Epithelial cell of prostate (primary cell): ENCODE measurements around the gene CNIH3.
"Not testable (repeated sequence)": the region's sequence is repeated elsewhere in the genome, so short reads cannot be mapped to it uniquely, and the experiment has no call there.

Experiments used
- DNase-seq: peaks from one replicate; pipeline ENCODE4 v3.0.0-alpha.2; 2011; ENCODE audit warnings: low read depth, low spot score
- H3K27ac ChIP-seq: fragments of 450-650 bp; 2 replicates; pipeline ENCODE4 v1.5.1; 2017; ENCODE audit warnings: mild to moderate bottlenecking

The CNIH3 gene

GRCh38 chr1:224710196-224710595 lies 94.1 kb downstream of the CNIH3 start:
- no peak for DNase-seq
- H3K27ac ChIP-seq: no peak overlapping the region

DNA sequence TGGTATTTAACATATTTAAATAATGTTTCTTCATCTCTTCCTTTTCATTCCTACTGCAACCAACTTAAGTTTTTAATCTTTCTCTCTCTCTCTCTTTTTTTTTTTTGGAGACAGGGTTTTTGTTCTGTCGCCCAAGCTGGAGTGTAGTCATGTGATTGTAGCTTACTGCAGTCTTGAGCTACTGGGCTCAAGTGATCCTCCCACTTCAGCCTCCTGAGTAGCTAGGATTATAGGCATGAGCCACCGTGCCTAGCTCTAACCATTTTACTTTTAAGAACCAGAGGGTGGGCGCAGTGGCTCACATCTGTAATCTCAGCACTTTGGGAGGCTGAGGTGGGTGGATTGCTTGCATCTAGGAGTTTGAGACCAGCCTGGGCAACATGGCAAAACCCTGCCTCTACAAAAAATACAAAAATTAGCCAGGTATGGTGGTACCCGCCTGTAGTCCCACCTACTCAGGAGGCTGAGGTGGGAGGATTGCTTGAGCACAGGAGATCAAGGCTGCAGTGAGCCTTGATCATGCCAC lies 95.2 kb downstream of the CNIH3 start:
- not testable (repeated sequence) for DNase-seq, H3K27ac ChIP-seq

GRCh38 chr1:224711876-224712275 lies 95.8 kb downstream of the CNIH3 start:
- DNase-seq: no peak
- H3K27ac ChIP-seq: no peak overlapping the region

GRCh38 chr1:224713228-224713627 lies 97.1 kb downstream of the CNIH3 start:
- no peak for DNase-seq
- no peak overlapping the region for H3K27ac ChIP-seq

DNA sequence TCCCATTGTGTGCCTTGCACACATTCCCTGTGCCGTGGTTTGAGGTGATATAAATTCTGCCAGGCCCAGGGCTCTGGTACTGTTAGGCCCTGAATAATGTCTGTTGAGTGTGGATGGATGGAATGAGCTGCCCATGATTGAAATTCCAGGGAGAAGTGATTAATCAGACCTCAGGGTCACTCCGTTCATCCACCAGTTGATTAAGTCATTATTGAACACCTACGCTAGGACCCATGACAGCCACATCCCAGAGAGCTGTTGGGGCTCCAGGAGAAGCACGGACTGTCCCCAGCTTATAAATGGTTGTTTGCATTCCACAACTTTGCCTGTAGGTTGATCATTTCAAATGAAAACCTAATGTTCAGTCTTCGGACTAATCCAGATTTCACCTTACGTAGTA lies 98.4 kb downstream of the CNIH3 start:
- no peak for DNase-seq

DNA sequence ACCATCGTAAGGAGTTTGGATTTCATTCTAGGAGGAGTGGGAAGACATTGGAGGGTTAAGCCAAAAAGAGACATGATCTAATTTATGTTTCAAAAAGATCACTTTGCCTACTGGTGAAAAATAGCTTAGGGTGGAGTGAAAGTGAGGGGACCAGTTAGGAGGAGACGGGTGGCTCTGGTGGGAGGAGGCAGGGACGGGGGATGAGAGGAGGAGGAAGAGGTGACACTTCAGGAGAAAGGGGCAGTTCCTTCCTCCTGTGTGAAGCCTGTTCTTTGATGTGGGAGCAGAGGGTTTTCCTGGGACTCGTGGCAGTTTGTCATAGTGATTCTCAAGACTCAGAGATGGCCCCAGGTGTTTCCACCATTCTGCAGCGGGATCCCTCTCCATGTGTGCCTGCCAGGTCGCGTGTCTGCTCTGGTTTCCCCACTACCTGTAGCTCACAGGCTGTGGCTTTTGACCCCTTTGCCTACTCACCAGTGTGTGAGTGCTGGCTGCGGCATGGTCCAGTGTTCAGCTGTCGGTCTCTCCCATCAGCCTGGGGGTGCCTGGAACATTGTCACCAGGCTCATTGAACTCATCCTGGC lies 102.4 kb downstream of the CNIH3 start:
- no peak for DNase-seq
- no peak overlapping the region for H3K27ac ChIP-seq

More for the DNA sequence above, 98.4 kb downstream of the CNIH3 start:
- H3K27ac ChIP-seq: no peak overlapping the region

GRCh38 chr1:224719716-224720115 lies 103.6 kb downstream of the CNIH3 start:
- no peak for DNase-seq
- H3K27ac ChIP-seq: no peak overlapping the region

- DNase-seq: no peak
- no peak overlapping the region for H3K27ac ChIP-seq
These were observed 104.1 kb downstream of the CNIH3 start for GRCh38 chr1:224720216-224720615.

DNA sequence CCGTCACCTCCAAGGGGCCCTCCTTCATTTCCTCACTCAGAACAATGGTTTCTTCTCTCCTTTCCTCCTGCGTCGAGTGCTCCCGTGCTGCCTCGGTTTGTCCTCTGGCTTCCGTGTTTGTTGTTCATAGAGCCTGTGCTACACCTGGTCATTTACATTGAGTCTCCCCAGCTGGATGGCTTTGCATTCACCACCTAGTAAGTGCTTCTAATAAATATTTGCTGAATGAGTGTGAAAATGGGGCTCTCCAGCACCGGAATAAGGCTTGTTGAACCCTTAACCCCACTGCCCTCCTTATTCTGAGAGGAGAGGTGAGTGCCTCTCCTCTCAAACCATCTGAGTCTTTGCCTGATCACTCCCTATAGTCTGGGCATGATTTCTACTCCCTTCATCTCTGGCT lies 104.9 kb downstream of the CNIH3 start:
- no peak for DNase-seq
- no peak overlapping the region for H3K27ac ChIP-seq

GRCh38 chr1:224722838-224723237 lies 106.7 kb downstream of the CNIH3 start:
- no peak for DNase-seq
- H3K27ac ChIP-seq: no peak overlapping the region

DNA sequence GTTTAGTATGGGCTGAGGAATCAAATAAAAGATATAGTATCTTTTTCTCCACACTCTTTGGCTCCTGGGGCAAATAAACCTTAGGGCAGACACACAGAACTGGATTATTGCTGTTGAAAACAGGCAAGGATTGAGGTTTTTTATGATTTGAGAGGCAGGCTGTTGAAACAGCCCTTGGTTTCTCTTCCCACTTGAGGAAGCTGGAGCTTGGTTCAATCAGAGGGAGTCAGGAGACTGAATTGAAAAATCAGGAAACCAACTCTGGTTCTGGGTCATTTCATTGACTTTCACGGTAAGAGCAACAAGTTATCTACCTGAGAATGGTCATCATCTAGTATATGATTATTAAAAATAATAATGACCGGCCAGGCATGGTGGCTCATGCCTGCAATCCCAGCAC lies 108.4 kb downstream of the CNIH3 start:
- no peak overlapping the region for H3K27ac ChIP-seq
- no peak for DNase-seq

DNA sequence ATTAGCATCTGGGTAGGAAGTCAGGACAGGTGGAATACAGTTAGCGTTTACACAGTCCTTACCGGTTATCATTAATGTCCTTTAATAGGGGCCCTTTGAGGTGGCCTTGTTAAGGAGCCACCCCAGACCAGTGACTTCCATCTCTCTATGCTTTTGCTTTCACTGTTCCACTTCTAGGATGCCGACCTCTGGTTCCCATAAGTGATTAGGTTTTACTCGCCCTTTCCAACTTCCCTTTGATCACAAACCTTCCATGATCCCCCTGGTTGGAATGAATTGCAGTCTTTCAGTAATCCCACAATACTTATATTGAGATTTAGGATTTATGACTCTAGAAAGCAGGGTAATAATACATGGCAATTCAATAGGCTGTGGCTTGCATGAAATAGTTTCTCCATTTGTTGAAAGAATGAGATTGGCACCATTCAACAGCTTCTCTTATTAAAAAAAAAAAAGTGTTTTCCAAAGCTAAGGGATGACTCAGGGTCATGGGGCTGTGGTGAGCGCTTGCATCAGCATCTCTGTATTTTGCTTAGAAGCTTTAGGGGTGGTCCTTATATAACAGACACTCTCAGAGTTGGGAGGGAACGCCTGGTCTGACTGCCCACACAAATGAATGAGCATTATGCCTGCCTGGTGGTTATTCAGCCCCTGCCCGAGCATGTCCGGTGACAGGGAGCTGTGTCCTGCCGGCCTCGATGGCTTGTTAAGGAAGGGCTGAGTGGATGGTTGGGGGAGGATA lies 110.5 kb downstream of the CNIH3 start:
- peak; percentile 77 for DNase-seq
- peak overlapping the region; percentile 78 for H3K27ac ChIP-seq

- no peak for DNase-seq
- H3K27ac ChIP-seq: peak overlapping the region; percentile 78
These were observed 111.5 kb downstream of the CNIH3 start for GRCh38 chr1:224727351-224728289.

DNA sequence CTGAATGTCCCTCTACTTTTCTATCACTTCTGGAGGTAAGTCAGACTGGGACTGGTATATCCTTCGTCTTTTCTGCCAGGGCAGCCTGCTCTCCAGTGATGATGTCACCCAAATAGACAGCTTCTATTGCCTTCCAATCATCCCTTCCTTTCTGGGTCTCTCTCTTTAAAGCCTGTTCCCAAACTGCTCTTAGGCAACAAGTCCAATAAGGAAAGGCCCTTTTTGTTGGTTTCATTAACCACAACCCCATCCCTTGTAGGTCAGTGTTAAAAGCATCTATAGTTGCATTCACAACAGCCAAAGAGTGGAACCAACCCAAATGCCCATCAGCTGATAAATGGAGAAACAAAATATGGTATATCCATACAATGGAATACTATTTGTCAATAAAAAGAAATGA lies 114.4 kb downstream of the CNIH3 start:
- H3K27ac ChIP-seq: peak overlapping the region; percentile 18
- DNase-seq: no peak

GRCh38 chr1:224730965-224731364 lies 114.8 kb downstream of the CNIH3 start:
- no peak for DNase-seq
- peak overlapping the region; percentile 18 for H3K27ac ChIP-seq

DNA sequence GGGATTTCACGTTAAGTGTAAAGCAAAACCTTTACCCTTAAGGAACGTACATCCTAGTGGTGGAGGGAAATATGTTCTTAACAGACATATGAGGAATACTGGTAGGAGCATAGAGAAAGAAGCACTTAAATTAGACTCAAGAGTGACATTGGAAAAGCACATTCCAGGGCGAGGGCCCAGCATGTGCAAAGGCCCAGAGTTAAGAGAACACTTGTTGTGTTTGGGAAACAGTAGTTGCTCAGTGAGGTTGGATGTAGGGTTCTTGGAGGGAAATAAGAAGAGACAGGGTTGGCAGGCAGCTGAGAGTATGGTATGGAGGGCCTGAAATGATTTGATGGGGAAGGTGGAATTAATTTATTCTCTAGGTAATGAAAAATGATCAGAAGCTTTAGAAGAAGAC lies 115.5 kb downstream of the CNIH3 start:
- peak overlapping the region; percentile 72 for H3K27ac ChIP-seq
- no peak for DNase-seq

- peak overlapping the region; percentile 72 for H3K27ac ChIP-seq
These were observed 116.4 kb downstream of the CNIH3 start for GRCh38 chr1:224732377-224733026.

GRCh38 chr1:224733027-224733911 lies 117.2 kb downstream of the CNIH3 start:
- peak overlapping the region; percentile 72 for H3K27ac ChIP-seq
- DNase-seq: peak; percentile 40

More at GRCh38 chr1:224732377-224733026, 116.4 kb downstream of the CNIH3 start:
- DNase-seq: no peak

- DNase-seq: no peak
- H3K27ac ChIP-seq: no peak overlapping the region
These were observed 118.3 kb downstream of the CNIH3 start for GRCh38 chr1:224734261-224734935.
